H1 (cell line): ENCODE measurements around the gene IGLL1.

Source experiments
- EGR1 ChIP-seq: IDR thresholded peaks from 2 replicates; pipeline ENCODE4 v1.6.1; 2011; ENCODE audit warnings: low read depth, low read length, borderline replicate concordance
- EZH2 ChIP-seq: fragments of 200-600 bp; sonication (generic); IDR thresholded peaks from 2 replicates; pipeline ENCODE4 v1.7.1; 2012; ENCODE audit warnings: low read depth, mild to moderate bottlenecking, moderate library complexity, low read length, inconsistent platforms; ENCODE audit not compliant: severe bottlenecking
- RAD21 ChIP-seq, 2 experiments: IDR thresholded peaks in 1 of 2; conservative IDR thresholded peaks in 1 of 2; 2 replicates each; pipeline ENCODE4 v1.6.1; 2011; ENCODE audit warnings: low read depth in 2 of 2, low read length in 2 of 2, improper control_type of control experiment in 1 of 2, inconsistent platforms in 1 of 2, mild to moderate bottlenecking in 1 of 2, moderate library complexity in 1 of 2
- YY1 ChIP-seq: IDR thresholded peaks from 2 replicates; pipeline ENCODE4 v1.6.1; 2011; ENCODE audit warnings: low read depth, mild to moderate bottlenecking, low read length
- TF ChIP-seq, protein P1 (sequence below), 3 experiments: IDR thresholded peaks; 1 replicate in 2 of 3; 2 replicates in 1 of 3; pipeline versions ENCODE4 v1.5.1 to v1.6.1; 2011; ENCODE audit warnings: low read length in 3 of 3, mild to moderate bottlenecking in 3 of 3, inconsistent platforms in 2 of 3, low read depth in 1 of 3, moderate library complexity in 1 of 3; ENCODE audit not compliant: insufficient read depth in 1 of 3; ENCODE audit errors: control extremely low read depth in 1 of 3

DNA sequence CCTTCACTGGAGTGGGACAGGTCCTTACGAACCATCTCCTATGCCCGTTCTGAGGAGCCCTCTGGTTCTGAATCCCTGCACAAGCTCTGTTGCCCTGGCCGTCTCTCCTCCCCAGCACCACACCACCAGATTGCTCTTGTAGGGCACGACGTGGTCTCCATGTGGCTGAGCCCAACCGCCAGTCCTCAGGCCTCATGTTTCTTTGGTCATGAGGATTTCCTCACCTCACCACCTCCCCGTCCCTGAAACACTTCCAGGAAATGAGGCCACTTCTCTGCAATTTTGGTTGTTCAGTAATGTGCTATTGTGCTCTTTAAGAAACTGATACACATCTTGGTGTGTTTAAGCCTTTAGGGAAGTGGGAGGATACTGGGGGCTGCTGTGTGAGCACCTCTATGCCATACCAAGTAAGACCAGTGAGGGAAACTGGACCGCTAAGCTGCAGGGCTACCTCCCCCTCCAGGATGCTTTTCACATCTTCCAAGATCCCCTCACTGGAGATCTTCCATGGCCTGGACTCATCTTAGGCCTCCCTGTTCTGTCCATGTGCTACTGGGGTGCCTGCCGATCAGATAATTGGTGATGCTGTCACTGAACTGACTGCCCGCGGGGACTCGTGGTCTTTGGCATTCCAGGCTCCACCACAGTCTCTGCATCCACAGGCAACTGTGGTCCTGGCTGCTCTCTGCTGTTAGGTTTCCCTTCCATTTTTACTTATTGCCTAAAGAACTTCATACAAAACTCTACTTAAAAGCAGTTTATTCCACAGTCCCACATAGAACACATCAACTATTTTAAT lies 30.1 kb upstream of the IGLL1 start:
- no peak for TF ChIP-seq EGR1
- TF ChIP-seq, protein P1, sequence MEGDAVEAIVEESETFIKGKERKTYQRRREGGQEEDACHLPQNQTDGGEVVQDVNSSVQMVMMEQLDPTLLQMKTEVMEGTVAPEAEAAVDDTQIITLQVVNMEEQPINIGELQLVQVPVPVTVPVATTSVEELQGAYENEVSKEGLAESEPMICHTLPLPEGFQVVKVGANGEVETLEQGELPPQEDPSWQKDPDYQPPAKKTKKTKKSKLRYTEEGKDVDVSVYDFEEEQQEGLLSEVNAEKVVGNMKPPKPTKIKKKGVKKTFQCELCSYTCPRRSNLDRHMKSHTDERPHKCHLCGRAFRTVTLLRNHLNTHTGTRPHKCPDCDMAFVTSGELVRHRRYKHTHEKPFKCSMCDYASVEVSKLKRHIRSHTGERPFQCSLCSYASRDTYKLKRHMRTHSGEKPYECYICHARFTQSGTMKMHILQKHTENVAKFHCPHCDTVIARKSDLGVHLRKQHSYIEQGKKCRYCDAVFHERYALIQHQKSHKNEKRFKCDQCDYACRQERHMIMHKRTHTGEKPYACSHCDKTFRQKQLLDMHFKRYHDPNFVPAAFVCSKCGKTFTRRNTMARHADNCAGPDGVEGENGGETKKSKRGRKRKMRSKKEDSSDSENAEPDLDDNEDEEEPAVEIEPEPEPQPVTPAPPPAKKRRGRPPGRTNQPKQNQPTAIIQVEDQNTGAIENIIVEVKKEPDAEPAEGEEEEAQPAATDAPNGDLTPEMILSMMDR (IDR thresholded peaks at IDR 0.05; ENCODE audit: control extremely low read depth in 1 of 3, insufficient read depth in 1 of 3, low read depth in 1 of 3, low read length in 3 of 3): no peak
- TF ChIP-seq EZH2: no peak
- no peak for TF ChIP-seq YY1
- TF ChIP-seq RAD21 (IDR thresholded peaks at IDR 0.05 in 1 of 2, conservative IDR thresholded peaks at IDR 0.05 in 1 of 2; ENCODE audit: low read depth in 2 of 2, low read length in 2 of 2): no peak
